T-helper 1 cell treated with Interleukin-12 subunit alpha and Interleukin-12 subunit beta and Interleukin-4 antibody, amounts not matched to agents 30 ng/mL and 1 ng/mL, for 36 hours (primary cell): ENCODE data around the gene ATAD3B. TPM values are rescaled to one million over a fixed set of nuclear protein-coding genes. Genes with fewer than 3 reads are reported as not detected.
"Not testable (repeated sequence)": the region's sequence is repeated elsewhere in the genome, so short reads cannot be mapped to it uniquely, and the experiment has no call there.

Experiments used
- intact Hi-C: fragments of 100-400 bp; cut with micrococcal nuclease; formaldehyde crosslinking; loops from one replicate; pipeline ENCODE4 v1.15.1; 2024
- total RNA-seq: library from RNA; stranded (reverse); gene quantifications from 2 replicates; pipeline ENCODE4 v1.2.3, GENCODE V29; 2022

ATAD3B gene
- total RNA-seq, 1 donor from 2014 or later, result 50.9 TPM

GRCh38 chr1:1450616-1451015 is 20.9 kb upstream of the ATAD3B start:
- intact Hi-C loops, result not testable (repeated sequence)

GRCh38 chr1:1451696-1452364 is 19.7 kb upstream of the ATAD3B start:
- intact Hi-C loops, result no loop called here

DNA sequence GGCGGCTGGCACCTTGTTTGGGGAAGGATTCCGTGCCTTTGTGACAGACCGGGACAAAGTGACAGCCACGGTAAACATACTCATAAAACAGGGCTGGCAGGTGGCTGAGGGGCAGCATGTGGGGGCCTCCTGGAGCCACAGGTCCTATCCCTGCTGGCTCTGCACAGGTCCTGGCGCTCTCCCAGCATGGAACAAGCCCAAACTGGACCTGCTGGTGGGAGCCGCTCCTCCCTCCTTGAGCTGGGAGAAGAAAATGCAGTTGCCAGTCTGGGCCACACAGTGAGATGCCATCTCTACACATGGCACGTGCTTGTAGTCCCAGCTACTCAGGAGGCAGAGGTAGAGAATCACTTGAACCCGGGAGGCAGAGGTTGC is 19.2 kb upstream of the ATAD3B start:
- intact Hi-C loops, result not testable (repeated sequence)

- intact Hi-C loops, result no loop called here
Measured at GRCh38 chr1:1452882-1453281, 18.7 kb upstream of the ATAD3B start.

DNA sequence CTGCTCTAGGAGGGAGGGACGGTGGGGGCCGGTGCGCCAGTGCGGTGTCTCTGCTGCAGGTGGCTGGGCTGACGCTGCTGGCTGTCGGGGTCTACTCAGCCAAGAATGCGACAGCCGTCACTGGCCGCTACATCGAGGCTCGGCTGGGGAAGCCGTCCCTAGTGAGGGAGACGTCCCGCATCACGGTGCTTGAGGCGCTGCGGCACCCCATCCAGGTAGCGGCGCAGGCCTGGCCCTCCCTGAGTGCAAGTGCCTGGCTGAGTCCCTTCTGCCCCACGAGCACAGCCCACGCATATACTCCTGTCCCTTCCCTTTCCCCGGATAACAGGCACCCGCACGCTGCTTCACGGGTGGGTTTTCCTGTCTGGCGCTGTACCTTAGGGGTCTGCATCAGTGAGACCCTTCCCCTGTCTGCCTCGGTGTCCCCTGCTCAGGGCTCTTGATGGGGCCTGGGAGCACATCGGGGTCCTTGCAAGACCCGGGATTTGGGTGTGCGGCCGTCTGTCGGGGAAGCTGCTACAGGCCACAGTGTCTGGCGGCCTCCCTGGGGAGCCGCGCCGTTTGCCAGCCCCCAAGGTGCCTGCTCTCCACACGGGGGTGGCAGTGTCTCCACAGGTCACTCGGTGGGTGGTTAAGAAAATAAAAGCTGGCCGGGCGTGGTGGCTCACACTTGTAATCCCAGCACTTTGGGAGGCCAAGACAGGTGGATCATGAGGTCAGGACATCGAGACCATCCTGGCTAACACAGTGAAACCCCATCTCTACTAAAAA is 17.1 kb upstream of the ATAD3B start:
- intact Hi-C loops, result not testable (repeated sequence)

DNA sequence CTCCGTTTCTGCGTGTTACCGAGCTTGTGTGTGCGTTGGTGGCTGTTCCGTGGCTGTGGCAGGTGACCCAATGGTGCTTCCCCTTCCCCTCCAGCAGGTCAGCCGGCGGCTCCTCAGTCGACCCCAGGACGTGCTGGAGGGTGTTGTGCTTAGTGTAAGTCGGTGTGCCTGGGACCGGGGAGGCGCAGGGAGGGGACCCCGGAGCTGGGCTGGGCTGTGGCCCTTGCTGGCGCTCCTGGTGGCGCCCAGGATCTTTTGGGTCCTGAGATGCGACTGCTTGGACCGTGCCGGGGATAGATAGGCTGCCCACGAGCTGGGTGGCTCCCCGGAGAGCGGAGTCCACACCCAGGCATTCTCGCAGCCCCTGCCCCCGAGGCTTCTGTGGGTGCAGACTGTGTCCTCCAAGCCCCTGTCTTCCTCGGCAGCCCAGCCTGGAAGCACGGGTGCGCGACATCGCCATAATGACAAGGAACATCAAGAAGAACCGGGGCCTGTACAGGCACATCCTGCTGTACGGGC is 16.1 kb upstream of the ATAD3B start:
- intact Hi-C loops, result no loop called here

GRCh38 chr1:1455934-1456333 is 15.6 kb upstream of the ATAD3B start:
- intact Hi-C loops, result not testable (repeated sequence)

DNA sequence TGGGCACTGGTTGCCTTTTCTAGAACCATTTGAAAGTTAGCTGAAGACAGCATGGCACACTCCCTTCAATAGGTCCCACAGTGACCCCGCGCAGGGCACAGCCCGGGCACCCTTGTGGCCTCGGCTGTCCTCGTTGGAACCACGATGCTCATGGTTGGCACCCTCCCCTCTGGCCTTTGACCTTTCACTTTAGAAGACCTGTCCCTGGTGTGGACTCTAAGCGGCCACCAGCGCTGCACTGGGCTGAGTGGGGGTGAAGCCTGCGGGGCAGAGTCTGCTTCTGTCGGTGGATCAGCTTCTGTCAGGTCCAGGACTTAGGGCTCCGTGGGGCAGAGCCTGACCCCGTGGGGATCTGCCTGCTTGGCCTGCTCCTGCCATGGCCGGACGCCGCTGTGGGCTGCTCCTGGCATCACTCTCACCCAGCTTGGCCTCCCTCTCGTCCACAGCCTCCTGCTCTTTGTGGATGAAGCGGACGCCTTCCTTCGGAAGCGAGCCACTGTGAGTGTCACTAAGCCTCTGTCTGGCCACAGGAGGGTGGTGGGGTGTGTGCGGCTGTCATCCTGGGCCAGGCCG is 14.8 kb upstream of the ATAD3B start:
- intact Hi-C loops, result not testable (repeated sequence)

DNA sequence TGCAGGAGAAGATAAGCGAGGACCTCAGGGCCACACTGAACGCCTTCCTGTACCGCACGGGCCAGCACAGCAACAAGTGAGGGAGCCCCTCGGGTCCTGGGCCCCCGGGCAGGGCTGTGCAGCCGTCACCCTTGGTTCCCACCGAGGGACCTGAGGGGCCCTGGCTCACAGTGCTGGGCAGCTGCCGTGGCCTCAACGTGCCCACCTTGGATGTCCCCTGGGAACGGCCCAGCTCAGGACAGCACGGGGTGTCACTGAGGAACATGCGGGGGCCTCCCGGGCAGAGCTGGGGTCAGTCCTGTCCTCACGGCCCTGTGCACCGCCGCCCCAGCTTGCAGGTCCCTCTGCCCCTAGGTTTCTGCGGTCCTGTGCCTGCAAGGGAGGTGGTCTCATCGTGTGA is 12.4 kb upstream of the ATAD3B start:
- intact Hi-C loops, result not testable (repeated sequence)

- intact Hi-C loops, result not testable (repeated sequence)
Measured at GRCh38 chr1:1459711-1460110, 11.9 kb upstream of the ATAD3B start.

DNA sequence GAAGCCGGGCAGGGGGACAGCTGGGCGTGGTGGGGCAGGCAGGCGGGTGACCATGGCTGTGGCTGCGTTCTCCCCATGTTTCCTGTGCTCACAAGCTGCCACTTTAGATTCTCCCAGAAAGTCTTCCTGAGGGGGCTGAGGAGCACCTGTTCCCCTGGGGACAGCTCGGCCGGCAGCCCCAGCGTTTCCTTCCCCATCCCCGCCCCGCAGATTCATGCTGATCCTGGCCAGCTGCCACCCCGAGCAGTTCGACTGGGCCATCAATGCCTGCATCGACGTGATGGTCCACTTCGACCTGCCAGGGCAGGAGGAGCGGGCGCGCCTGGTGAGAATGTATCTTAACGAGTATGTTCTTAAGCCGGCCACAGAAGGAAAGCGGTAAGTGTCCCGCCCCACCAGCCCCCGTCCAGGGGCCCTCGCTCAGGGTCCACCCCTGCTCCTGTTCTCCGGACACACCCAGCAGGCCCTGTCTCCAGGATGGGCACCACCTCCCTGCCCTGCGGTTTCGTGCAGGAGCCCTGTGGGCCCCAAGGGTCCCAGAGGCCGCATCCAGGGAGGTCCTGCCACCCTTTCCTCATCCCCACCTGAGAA is 10.9 kb upstream of the ATAD3B start:
- intact Hi-C loops, result no loop called here

DNA sequence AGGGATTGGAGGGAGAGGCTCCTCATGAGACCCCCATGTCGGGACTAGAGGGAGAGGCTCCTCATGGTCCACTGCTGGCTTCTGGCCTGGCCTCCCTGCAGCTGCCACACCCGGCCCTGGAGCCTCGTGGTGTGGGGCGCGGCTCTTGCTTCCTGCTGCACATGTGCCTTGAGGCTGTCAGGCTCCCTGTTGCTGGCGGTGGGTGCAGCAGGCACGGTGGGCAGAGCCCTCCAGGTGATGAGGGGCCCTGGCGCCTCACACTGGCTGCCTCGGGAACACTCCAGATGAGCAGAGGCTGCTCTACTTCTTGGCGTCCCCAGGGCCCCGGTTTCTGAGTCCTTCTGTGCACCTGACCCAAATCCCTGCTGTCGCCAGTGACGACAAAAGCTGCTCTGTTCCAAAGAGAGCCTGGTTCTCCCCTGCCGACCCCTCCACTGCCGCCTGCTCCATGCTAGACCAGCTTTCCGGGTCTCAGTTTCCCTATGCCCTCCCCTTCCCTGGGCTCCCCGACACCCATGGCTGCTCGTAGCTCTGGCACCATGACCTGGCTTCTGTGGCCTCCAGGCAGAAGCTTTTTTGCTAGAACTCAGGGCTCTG is 9.7 kb upstream of the ATAD3B start:
- intact Hi-C loops, result no loop called here

GRCh38 chr1:1462318-1462966 is 9.1 kb upstream of the ATAD3B start:
- intact Hi-C loops, result no loop called here

- intact Hi-C loops, result no loop called here
Measured at GRCh38 chr1:1463312-1463711, 8.3 kb upstream of the ATAD3B start.

GRCh38 chr1:1468196-1468985 is 3.2 kb upstream of the ATAD3B start:
- intact Hi-C loops, result not testable (repeated sequence)

DNA sequence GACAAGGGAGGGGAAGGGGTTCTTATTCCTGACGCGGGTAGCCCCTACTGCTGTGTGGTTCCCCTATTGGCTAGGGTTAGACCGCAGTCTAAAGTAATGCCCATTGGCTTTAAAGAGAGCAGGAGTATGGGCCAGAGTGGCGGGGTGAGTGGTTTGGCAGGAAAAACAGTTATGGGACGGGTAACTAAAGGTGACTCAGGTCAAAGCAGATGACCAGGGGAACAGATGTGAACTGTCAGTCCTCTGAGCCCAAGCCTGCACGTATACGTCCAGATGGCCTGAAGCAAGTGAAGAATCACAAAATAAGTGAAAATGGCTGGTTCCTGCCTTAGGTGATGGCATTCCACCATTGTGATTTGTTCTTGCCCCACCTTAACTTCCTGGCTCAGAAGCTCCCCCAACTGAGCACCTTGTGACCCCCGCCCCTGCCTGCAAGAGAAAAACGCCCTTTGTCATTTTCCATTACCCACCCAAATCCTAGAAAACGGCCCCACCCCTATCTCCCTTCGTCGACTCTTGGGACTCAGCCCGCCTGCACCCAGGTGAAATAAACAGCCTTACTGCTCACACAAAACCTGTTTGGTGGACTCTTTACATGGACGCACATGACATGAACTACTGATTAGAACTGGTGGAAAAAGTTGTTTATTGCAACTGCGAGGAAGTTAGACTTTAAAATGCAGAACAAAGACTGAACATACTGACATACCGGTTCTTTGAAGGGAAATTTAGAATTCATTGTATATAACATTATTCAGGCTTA is 758 bp upstream of the ATAD3B start:
- intact Hi-C loops, result loop anchor here (1.0 to 2.0 kb wide), 9 partner anchors 36 to 188 kb away; partner anchors contain the start of genes AURKAIP1, CCNL2, CDK11B and MIB2

GRCh38 chr1:1472053-1472876 is 700 bp downstream of the ATAD3B start:
- intact Hi-C loops, result not testable (repeated sequence)

DNA sequence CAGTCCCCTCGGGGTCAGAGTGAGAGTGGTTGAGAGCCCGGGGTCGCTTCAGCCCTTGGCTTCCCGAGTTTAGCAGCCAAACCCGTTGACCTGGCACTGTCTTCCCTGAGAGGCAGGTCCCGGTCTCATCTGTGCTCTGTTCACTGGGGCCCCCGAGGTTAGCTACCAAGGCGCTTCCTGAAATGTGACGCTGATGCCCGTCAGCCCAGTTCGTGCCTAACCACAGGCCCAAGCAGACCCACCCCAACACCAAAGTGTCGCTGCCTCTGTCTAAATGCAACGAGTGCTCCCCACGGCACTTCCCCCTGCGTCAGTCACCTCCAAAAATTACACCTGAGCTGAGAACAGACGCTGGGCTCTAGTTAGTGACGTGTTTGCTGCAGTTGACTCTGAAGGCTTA is 4.4 kb downstream of the ATAD3B start:
- intact Hi-C loops, result not testable (repeated sequence)

DNA sequence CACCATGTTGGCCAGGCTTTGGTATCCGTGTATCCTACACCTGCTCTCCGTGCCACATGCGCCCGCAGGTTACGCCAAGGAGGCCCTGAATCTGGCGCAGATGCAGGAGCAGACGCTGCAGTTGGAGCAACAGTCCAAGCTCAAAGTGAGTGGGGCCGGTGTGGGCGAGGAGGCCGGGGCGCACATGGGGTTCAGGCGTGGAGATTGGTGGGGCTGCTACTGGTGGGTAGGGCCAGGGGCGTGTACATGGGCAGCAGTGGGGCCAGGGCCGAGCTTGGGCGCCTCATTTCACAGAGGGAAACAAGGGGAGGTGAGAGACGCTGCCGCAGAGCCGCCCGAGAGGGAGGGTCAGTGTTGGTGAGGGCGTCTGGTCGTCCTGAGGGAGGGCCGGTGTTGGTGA is 5.6 kb downstream of the ATAD3B start:
- intact Hi-C loops, result no loop called here
